Measurements from ENCODE around the gene KLK5. TPM values are rescaled to one million over a fixed set of nuclear protein-coding genes. Genes with fewer than 3 reads are reported as not detected.

The KLK5 gene
- not detected in 2 replicates for total RNA-seq (2014; rRNA removed; shearing (Covaris generic); ENCODE audit: low replicate concordance)

- H3K4me3 ChIP-seq (ENCODE audit: low read length): no peak within 1 kb of the TSS
- no peaks in the 10 kb centered on the region for H3K9me2 ChIP-seq (replicated peaks; ENCODE audit: insufficient read depth, low read length)
- H3K36me3 ChIP-seq (ENCODE audit: insufficient read depth, low read length): no peaks in the 10 kb centered on the region
- no peak within 1 kb of the TSS for H2AFZ ChIP-seq (ENCODE audit: low read length)
- no peaks in the 10 kb centered on the region for H3K9me3 ChIP-seq (ENCODE audit: low read length)
- no peak within 1 kb of the TSS for H3K27ac ChIP-seq (ENCODE audit: low read length)
- no peak for DNase-seq
- H3K79me2 ChIP-seq (ENCODE audit: low read length): no peaks in the 10 kb centered on the region
- no peaks in the 10 kb centered on the region for H3K27me3 ChIP-seq (ENCODE audit: low read length)
- H3K4me1 ChIP-seq (ENCODE audit: low read length): no peaks in the 10 kb centered on the region
- no peaks in the 10 kb centered on the region for H4K20me1 ChIP-seq (ENCODE audit: insufficient read depth, low read depth, low read length)
- H3K9ac ChIP-seq (ENCODE audit: low read length): no peak within 1 kb of the TSS
- no peak within 1 kb of the TSS for H3K4me2 ChIP-seq (ENCODE audit: low read depth, low read length, poor library complexity, severe bottlenecking)
These were observed at the start of gene KLK5 for GRCh38 chr19:50952910-50953309. Gene KLK5 (minus strand): TSS chr19:50953038. CDS start chr19:50952657, 381 bp downstream.

GRCh38 chr19:51002089-51002532 lies 49.3 kb upstream of the KLK5 start:
- no peaks in the 10 kb centered on the region for H3K79me2 ChIP-seq (ENCODE audit: low read length)
- H3K9me3 ChIP-seq (ENCODE audit: low read length): no peaks in the 10 kb centered on the region
- no peak overlapping the region for H2AFZ ChIP-seq (ENCODE audit: low read length)
- H3K27me3 ChIP-seq (ENCODE audit: low read length): no peaks in the 10 kb centered on the region
- no peaks in the 10 kb centered on the region for H3K36me3 ChIP-seq (ENCODE audit: insufficient read depth, low read length)
- H3K4me2 ChIP-seq (ENCODE audit: low read depth, low read length, poor library complexity, severe bottlenecking): no peak overlapping the region
- H3K9me2 ChIP-seq (replicated peaks; ENCODE audit: insufficient read depth, low read length): no peaks in the 10 kb centered on the region
- H3K4me1 ChIP-seq (ENCODE audit: low read length): no peaks in the 10 kb centered on the region
- no peaks in the 10 kb centered on the region for H4K20me1 ChIP-seq (ENCODE audit: insufficient read depth, low read depth, low read length)
- H3K9ac ChIP-seq (ENCODE audit: low read length): no peak overlapping the region
- no peak overlapping the region for H3K27ac ChIP-seq (ENCODE audit: low read length)
- DNase-seq: no peak
- H3K4me3 ChIP-seq (ENCODE audit: low read length): no peak overlapping the region

DNA sequence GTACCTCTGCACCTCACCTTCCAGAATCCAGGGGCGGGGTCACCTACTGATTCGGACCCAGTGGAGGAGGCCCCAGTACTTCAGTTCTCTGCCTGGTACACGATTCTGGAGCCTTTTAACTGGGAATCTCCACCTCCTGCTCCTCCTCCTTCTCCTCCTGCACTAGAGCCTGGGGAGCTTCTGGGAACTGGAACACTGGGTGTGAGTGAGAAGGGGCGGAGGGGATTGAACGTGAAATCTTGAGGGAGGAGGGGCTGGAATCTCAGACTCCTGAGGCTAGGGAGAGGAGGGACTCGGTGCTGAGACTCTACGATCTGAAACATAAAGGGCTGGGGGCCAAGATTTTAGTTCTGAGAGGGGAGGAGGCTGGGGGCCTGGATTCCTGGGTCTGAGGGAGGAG lies 48.7 kb upstream of the KLK5 start, which contains the start of gene KLK8:
Gene KLK8, minus strand, starts transcription at position 90 of the 400 bp plus-strand sequence. CDS start 437 bp downstream, outside the sequence.
- Histone ChIP-seq H3K27me3 (ENCODE audit: low read length) (no peaks in the 10 kb centered on the region), H2AFZ (ENCODE audit: low read length) (no peak within 1 kb of the TSS), H3K9me3 (ENCODE audit: low read length) (no peaks in the 10 kb centered on the region), H3K9me2 (replicated peaks; ENCODE audit: insufficient read depth, low read length) (no peaks in the 10 kb centered on the region), H3K27ac (ENCODE audit: low read length) (no peak within 1 kb of the TSS), H3K9ac (ENCODE audit: low read length) (no peak within 1 kb of the TSS), H3K4me3 (ENCODE audit: low read length) (no peak within 1 kb of the TSS), H3K36me3 (ENCODE audit: insufficient read depth, low read length) (no peaks in the 10 kb centered on the region), H3K79me2 (ENCODE audit: low read length) (no peaks in the 10 kb centered on the region), H3K4me1 (ENCODE audit: low read length) (no peaks in the 10 kb centered on the region), H4K20me1 (ENCODE audit: insufficient read depth, low read depth, low read length) (no peaks in the 10 kb centered on the region), H3K4me2 (ENCODE audit: low read depth, low read length, poor library complexity, severe bottlenecking) (no peak within 1 kb of the TSS)
- no peak for DNase-seq

GRCh38 chr19:51000981-51001380 lies 48.1 kb upstream of the KLK5 start:
- H3K27me3 ChIP-seq (ENCODE audit: low read length): no peaks in the 10 kb centered on the region
- no peaks in the 10 kb centered on the region for H3K9me3 ChIP-seq (ENCODE audit: low read length)
- H3K9me2 ChIP-seq (replicated peaks; ENCODE audit: insufficient read depth, low read length): no peaks in the 10 kb centered on the region
- no peaks in the 10 kb centered on the region for H3K4me1 ChIP-seq (ENCODE audit: low read length)
- H3K9ac ChIP-seq (ENCODE audit: low read length): no peak overlapping the region
- no peaks in the 10 kb centered on the region for H4K20me1 ChIP-seq (ENCODE audit: insufficient read depth, low read depth, low read length)
- no peak overlapping the region for H3K4me3 ChIP-seq (ENCODE audit: low read length)
- no peaks in the 10 kb centered on the region for H3K79me2 ChIP-seq (ENCODE audit: low read length)
- H3K27ac ChIP-seq (ENCODE audit: low read length): no peak overlapping the region
- DNase-seq: no peak
- no peak overlapping the region for H3K4me2 ChIP-seq (ENCODE audit: low read depth, low read length, poor library complexity, severe bottlenecking)
- H2AFZ ChIP-seq (ENCODE audit: low read length): no peak overlapping the region
- H3K36me3 ChIP-seq (ENCODE audit: insufficient read depth, low read length): no peaks in the 10 kb centered on the region

DNA sequence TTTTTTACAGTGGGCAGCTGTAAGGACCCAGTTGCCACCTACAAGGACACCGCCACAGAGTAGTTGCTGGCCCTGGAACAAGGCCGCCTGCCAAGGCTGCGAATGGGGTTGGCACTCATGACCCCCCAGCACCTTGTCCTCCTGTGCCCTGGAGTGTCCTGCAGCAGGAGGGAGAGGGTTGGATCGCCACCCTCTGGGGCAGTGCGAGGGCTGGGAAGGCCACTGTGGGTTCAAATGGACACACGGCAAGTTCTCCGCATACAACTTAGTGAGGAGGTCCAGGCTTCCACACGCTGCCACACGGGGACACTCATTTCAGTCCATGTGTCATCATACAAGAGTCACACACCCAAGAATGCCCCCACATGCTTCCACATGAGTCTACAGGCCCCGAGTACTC lies 47.6 kb upstream of the KLK5 start:
- no peaks in the 10 kb centered on the region for H4K20me1 ChIP-seq (ENCODE audit: insufficient read depth, low read depth, low read length)
- H3K4me2 ChIP-seq (ENCODE audit: low read depth, low read length, poor library complexity, severe bottlenecking): no peak overlapping the region

GRCh38 chr19:50998686-50999085 lies 45.8 kb upstream of the KLK5 start:
- no peak overlapping the region for H3K27ac ChIP-seq (ENCODE audit: low read length)
- DNase-seq: no peak
- H3K36me3 ChIP-seq (ENCODE audit: insufficient read depth, low read length): no peaks in the 10 kb centered on the region
- H3K4me2 ChIP-seq (ENCODE audit: low read depth, low read length, poor library complexity, severe bottlenecking): no peak overlapping the region
- no peak overlapping the region for H3K9ac ChIP-seq (ENCODE audit: low read length)
- no peaks in the 10 kb centered on the region for H3K27me3 ChIP-seq (ENCODE audit: low read length)
- no peaks in the 10 kb centered on the region for H3K9me2 ChIP-seq (replicated peaks; ENCODE audit: insufficient read depth, low read length)
- peaks cover 10% of the 10 kb centered on the region for H3K9me3 ChIP-seq (ENCODE audit: low read length)
- no peak overlapping the region for H2AFZ ChIP-seq (ENCODE audit: low read length)
- H3K79me2 ChIP-seq (ENCODE audit: low read length): no peaks in the 10 kb centered on the region
- no peaks in the 10 kb centered on the region for H3K4me1 ChIP-seq (ENCODE audit: low read length)
- H4K20me1 ChIP-seq (ENCODE audit: insufficient read depth, low read depth, low read length): no peaks in the 10 kb centered on the region
- no peak overlapping the region for H3K4me3 ChIP-seq (ENCODE audit: low read length)

More for the DNA sequence above, 47.6 kb upstream of the KLK5 start:
- H3K9ac ChIP-seq (ENCODE audit: low read length): no peak overlapping the region
- no peak for DNase-seq
- H3K27me3 ChIP-seq (ENCODE audit: low read length): no peaks in the 10 kb centered on the region
- H3K9me2 ChIP-seq (replicated peaks; ENCODE audit: insufficient read depth, low read length): no peaks in the 10 kb centered on the region
- no peak overlapping the region for H3K27ac ChIP-seq (ENCODE audit: low read length)
- no peaks in the 10 kb centered on the region for H3K79me2 ChIP-seq (ENCODE audit: low read length)
- no peak overlapping the region for H3K4me3 ChIP-seq (ENCODE audit: low read length)
- no peaks in the 10 kb centered on the region for H3K9me3 ChIP-seq (ENCODE audit: low read length)
- H3K36me3 ChIP-seq (ENCODE audit: insufficient read depth, low read length): no peaks in the 10 kb centered on the region
- H2AFZ ChIP-seq (ENCODE audit: low read length): no peak overlapping the region
- no peaks in the 10 kb centered on the region for H3K4me1 ChIP-seq (ENCODE audit: low read length)

DNA sequence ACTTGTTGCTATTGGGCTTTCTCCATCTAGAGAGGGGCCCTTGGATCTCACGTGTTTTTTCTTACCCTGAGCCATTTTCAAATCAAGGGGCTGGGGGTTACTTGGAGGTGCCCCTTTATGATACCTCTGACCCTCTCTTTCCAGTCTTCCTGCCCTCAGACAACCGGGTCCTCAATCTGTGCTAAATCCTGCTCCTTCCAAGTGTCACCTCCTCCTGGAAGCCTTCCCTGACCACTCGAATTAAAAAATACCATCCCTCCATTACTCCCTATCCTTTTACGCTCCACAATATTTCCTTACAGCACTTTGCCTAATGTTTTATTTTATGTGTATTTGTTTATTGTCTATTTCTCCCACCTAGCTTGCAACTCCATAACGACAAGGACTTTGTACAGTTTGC lies 45.2 kb upstream of the KLK5 start:
- H3K9me3 ChIP-seq (ENCODE audit: low read length): peaks cover 10% of the 10 kb centered on the region
- no peaks in the 10 kb centered on the region for H3K27me3 ChIP-seq (ENCODE audit: low read length)
- H3K9ac ChIP-seq (ENCODE audit: low read length): no peak overlapping the region

GRCh38 chr19:50994129-50994528 lies 41.3 kb upstream of the KLK5 start:
- Histone ChIP-seq H3K4me1 (ENCODE audit: low read length) (no peaks in the 10 kb centered on the region), H3K27me3 (ENCODE audit: low read length) (no peaks in the 10 kb centered on the region), H3K9ac (ENCODE audit: low read length) (no peak overlapping the region), H3K79me2 (ENCODE audit: low read length) (no peaks in the 10 kb centered on the region), H3K4me3 (ENCODE audit: low read length) (no peak overlapping the region), H2AFZ (ENCODE audit: low read length) (no peak overlapping the region), H3K4me2 (ENCODE audit: low read depth, low read length, poor library complexity, severe bottlenecking) (no peak overlapping the region), H3K9me2 (replicated peaks; ENCODE audit: insufficient read depth, low read length) (no peaks in the 10 kb centered on the region), H3K27ac (ENCODE audit: low read length) (no peak overlapping the region), H3K9me3 (ENCODE audit: low read length) (peaks cover 10% of the 10 kb centered on the region), H3K36me3 (ENCODE audit: insufficient read depth, low read length) (no peaks in the 10 kb centered on the region), H4K20me1 (ENCODE audit: insufficient read depth, low read depth, low read length) (no peaks in the 10 kb centered on the region)
- DNase-seq: peak; percentile 86

More for the DNA sequence above, 45.2 kb upstream of the KLK5 start:
- Histone ChIP-seq H3K4me1 (ENCODE audit: low read length) (no peaks in the 10 kb centered on the region), H3K36me3 (ENCODE audit: insufficient read depth, low read length) (no peaks in the 10 kb centered on the region), H3K4me3 (ENCODE audit: low read length) (no peak overlapping the region), H3K9me2 (replicated peaks; ENCODE audit: insufficient read depth, low read length) (no peaks in the 10 kb centered on the region), H2AFZ (ENCODE audit: low read length) (no peak overlapping the region), H3K79me2 (ENCODE audit: low read length) (no peaks in the 10 kb centered on the region), H3K27ac (ENCODE audit: low read length) (no peak overlapping the region), H3K4me2 (ENCODE audit: low read depth, low read length, poor library complexity, severe bottlenecking) (no peak overlapping the region), H4K20me1 (ENCODE audit: insufficient read depth, low read depth, low read length) (no peaks in the 10 kb centered on the region)
- DNase-seq: no peak

DNA sequence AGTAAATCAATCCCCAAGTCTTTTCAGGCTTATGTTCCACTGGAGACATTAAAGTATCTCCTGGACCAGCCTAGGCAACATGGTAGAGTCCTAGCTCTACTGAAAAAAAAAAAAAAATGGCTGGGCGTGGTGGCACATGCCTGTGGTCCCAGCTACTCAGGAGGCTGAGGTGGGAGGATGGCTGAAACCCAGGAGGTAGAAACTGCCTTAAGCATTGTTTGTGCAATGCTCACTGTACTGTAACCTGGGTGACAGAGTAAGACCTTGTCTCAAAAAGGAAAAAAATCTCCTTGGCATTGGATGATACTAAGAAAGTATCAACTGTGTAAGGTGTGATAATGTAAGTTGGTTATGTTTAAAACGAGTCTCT lies 39.8 kb upstream of the KLK5 start:
- no peak overlapping the region for H3K4me3 ChIP-seq (ENCODE audit: low read length)
- no peaks in the 10 kb centered on the region for H3K27me3 ChIP-seq (ENCODE audit: low read length)
- no peak overlapping the region for H3K4me2 ChIP-seq (ENCODE audit: low read depth, low read length, poor library complexity, severe bottlenecking)
- H3K9ac ChIP-seq (ENCODE audit: low read length): no peak overlapping the region
- H2AFZ ChIP-seq (ENCODE audit: low read length): no peak overlapping the region
- no peaks in the 10 kb centered on the region for H3K9me2 ChIP-seq (replicated peaks; ENCODE audit: insufficient read depth, low read length)
- H4K20me1 ChIP-seq (ENCODE audit: insufficient read depth, low read depth, low read length): no peaks in the 10 kb centered on the region
- no peak for DNase-seq
- H3K36me3 ChIP-seq (ENCODE audit: insufficient read depth, low read length): no peaks in the 10 kb centered on the region
- H3K9me3 ChIP-seq (ENCODE audit: low read length): peaks cover 10% of the 10 kb centered on the region
- no peaks in the 10 kb centered on the region for H3K79me2 ChIP-seq (ENCODE audit: low read length)
- no peaks in the 10 kb centered on the region for H3K4me1 ChIP-seq (ENCODE audit: low read length)
- no peak overlapping the region for H3K27ac ChIP-seq (ENCODE audit: low read length)
